GM19328 (cell line): Measurements from ENCODE around the gene ATP6V0A4.
A peak's percentile ranks its signal among the peaks of the same experiment; 100 is the strongest.
"Not testable (repeated sequence)": the region's sequence is repeated elsewhere in the genome, so short reads cannot be mapped to it uniquely, and the experiment has no call there.

Source experiments
- ATAC-seq: cut with Tn5 transposase; IDR thresholded peaks from one replicate; pipeline ENCODE4 v1.9.1; 2021; ENCODE audit warnings: mild to moderate bottlenecking, moderate library complexity; ENCODE audit not compliant: unreplicated experiment

Gene ATP6V0A4

DNA sequence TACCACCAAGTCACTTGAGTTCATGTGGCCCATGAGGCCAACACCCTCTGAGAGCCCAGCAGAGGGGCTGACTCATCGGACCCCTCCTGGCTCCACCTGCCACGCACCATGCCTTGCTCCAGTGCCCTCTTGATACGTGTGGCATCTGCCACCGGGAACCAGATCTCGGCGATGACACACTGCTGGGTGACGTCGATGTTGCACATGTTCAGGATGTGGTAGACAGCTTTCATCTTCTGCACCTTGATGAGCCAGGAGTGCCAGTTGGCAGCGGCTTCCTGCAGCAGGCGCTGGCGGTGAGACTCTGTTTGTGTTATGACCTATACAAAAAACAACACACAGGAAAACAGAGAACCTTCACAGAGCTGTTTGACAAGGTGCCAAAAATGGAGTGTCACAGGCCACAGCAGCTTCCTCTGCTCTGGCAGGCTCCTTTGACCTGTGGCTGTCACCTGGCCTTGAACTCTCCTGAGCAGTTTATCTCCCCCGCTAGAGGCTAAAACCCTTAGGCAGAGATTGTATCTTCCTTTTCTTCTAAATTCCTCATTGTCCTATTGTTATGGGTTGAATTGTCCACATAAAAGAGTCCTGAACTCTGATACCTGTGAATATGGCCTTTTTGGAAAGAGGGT is 45.4 kb downstream of the ATP6V0A4 start:
- no peak for ATAC-seq

DNA sequence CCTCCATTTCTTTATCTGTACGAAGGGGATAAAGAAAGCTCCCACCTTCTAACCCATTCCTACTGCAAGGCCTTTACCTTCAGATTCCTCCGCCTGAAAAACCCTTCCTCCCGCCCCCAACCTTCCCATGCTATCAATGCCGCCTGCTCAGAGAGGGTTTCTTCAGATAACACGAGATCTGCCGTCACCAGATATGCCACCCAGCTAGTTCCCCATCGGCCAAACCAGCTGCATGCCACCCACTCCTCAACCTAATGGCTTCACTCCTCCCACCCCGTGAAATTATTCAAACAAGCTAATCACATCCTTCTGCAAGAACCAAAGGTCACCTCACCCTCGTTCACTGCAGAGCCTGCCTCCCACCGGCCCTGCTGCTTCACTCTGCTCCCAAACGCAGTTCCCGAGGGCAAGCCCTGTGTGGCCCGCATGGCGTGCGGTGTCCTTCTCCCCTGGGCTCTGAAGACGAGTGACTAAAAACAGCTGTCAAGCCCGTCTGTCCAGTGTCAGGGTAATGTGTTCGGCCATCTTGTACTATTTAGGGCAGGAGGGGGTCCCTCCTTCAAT is 47.0 kb downstream of the ATP6V0A4 start:
- ATAC-seq = no peak

DNA sequence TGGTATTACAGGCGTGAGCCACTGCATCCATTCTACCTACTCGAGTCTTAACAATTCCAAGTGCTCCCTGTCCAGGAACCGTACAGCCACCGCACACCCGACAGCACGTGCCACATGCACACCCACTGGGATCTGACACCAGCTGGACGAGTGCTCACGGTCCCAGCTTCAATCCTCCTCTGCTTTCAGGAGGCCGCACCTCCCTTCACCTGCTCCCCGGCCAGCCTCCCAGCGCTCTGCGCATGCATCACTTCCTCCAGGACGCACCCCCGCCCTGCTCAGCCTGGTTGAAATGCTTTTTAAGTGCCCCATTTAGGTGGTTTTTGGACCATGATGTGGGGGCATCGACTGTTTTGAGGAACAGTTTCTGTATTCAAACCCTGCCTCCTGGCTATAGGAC is 47.5 kb downstream of the ATP6V0A4 start:
- no peak for ATAC-seq

DNA sequence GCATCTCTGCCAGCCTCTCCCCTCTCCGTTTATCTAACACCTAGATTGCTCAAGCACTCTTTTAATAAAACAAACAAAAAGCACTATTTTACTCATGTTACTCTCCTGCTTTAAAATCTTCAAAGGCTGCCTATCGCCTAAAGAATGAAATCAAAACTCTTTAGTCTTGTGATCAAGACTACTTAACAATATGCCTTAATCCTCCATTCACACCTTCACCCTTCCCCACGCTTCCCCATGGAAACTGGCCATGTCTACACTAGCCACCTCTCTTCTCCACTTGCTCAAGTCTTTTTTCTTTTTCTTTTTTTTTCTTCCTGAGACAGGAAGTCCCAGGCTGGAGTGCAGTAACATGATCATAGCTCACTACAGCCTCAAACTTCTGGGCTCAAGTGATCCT is 48.0 kb downstream of the ATP6V0A4 start:
- no peak for ATAC-seq

DNA sequence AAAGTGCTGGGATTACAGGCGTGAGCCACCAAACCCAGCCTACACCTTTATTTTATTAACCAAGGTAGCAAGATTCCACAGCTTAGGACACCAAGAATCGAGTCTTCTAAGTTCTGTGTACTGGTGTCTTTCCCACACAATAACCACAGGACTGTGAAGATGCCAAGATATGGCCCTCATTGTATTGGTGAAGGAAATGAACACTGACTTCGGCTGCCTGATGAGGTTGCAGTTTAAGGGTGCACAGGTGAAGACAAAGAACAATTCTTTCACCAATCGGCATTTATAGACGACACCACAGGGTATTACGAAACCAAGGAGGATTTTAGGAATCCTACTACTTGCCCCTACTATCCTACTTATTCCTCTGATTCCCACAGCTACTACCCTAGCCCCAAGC is 49.3 kb downstream of the ATP6V0A4 start:
- no peak for ATAC-seq

DNA sequence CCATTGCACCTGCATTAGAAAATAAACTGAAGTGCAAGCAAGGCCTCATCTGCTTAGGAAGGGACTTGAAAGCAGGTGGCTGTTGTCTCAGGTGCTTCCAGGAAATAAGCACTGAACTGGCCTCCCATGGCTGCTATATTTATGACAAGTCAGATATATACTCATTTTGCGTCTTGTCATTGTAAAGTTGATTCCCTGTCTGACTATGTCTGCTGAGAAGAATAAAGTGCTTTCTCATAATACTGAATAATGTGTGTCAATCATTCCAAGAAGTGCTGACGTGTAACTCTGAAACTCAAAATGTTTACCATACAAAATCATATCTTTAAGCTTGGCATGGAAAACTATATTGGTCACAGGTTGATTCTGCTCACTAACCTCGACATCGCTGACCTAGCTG is 51.9 kb downstream of the ATP6V0A4 start:
- ATAC-seq = no peak

DNA sequence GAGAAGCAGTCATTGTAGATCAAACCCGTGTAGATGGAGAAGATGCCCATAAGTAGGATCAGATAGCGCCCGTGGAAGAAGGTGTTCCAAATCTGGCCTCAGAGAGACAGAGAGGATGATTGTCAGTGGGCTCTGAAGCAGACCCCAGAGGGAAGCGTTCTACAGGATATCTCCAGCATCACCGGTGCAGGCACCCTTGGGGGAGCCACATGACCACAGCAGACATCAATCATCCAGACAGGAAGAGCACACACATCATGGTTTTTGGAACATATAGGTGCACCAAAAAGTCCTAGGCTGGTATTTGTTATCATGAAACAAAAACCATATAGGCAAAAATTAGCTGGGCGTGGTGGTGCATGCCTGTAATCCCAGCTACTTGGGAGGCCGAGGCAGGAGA is 52.8 kb downstream of the ATP6V0A4 start:
- no peak for ATAC-seq

DNA sequence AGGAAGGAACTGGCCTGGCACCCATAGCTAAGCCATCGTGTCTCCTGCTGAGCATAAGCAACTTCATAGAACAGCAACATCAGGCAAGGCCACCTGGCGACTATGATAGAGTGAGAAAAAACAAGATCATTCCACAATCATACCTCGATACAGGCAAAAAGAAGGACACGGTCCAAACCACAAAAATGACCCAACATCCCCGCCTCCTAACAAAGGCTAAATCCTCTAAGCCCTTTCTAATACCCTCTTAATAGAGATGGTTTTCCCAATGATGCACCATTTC is 56.6 kb downstream of the ATP6V0A4 start:
- no peak for ATAC-seq

DNA sequence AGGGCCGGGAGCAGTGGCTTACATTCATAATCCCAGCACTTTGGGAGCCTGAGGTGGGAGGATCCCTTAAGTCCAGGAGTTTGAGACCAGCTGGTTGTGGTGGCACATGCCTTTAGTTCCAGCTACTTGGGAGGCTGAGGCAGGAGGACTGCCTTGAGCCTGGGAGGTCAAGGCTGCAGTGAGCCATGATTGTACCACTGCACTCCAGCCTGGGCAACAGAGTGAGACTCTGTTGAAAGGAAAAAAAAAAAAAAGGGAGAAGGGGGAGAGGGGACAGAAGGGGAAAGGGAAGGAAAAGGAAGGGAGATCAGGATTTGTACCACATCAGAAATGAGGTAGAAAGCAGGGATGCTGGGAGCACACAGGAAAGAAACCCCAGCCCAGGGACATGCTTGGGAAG is 58.1 kb downstream of the ATP6V0A4 start:
- ATAC-seq = no peak

DNA sequence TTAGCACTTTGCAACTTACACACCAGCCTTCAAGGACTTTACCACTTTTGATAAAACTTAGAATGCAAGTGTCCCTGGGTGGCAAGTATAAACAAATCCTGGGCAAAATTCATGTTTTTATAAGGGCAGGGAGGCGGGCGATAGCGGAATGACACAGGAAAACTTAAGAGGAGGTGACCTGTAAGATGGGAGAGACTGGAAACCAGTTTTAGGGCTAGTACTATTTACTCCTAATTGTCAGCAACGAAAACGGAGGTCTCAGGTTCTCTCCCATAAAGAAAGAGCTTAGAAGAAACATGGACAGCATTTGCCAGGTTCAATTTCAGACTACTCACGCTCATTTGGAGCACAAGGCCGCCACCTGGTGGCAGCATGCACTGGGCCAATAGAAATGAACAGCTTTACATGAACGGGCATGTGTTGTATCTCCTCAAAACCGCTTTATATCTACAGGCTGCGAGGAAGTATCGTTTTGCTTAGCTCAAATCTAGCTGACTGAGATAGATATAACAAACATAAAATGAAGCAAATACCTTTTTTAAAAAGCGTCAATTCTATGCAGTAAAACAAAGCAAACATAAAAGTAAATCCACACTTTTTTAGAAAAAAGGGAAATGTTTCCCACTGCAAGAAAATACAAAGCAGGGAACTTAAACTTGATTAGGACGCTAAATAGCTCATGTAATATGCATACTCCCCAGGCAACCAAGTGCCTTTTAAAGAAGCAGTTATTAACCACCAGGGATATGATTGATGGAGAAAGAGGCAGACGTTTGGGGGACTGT is 59.3 kb downstream of the ATP6V0A4 start:
- ATAC-seq = peak; percentile 89

DNA sequence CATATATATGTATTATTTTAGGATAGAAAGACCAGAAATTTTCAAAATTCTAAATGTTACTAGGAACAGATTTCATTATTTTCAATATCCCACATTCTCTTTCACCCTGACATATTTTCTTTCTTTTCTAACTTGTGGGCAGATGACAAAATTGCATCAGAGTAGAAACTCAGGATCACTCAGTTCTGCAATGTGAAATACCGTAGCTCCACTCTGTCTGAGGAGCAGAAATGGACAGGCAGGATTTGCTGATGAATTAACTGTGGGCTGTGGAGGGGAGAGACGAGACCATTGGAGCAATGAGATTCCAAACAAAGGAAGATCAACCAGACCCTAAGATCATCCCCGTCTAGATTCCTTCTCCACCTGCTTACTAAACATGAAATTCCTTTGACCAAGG is 59.9 kb downstream of the ATP6V0A4 start:
- ATAC-seq = no peak

DNA sequence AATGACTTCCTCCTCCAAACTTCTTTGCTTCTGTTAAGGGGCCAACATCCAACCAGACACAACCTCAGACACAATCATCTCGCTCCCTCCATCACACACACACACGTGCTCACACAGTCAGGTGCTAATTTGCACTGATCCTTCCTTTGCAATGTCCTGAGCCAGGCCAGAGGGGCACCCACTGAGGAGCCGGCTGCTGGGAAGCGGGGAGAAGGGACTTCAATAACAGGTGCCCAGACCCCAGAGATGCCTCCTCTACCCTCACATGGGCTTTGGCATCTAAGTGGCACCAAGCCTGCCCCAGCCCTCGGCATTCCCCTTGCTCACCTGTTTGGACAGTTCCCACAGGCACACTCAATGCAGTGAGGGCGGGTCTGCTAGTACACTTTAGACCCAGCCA is 62.6 kb downstream of the ATP6V0A4 start:
- ATAC-seq = no peak

DNA sequence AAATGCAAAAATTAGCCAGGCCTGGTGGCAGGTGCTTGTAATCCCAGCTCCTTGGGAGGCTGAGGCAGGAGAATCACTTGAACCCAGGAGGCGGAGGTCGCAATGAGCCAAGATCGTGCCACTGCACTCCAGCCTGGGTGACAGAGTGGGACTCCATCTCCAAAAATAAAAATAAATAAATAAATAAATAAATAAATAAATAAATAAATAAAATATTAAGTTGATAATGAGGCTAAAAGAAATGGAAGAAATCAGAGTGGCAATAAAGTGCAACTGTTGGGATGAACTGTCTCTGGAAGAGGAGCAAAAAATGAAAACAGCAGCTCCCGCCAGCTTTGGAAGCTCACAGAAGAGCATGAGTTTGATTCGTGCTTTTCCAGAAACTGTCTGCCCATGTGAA is 66.3 kb downstream of the ATP6V0A4 start:
- ATAC-seq = not testable (repeated sequence)

DNA sequence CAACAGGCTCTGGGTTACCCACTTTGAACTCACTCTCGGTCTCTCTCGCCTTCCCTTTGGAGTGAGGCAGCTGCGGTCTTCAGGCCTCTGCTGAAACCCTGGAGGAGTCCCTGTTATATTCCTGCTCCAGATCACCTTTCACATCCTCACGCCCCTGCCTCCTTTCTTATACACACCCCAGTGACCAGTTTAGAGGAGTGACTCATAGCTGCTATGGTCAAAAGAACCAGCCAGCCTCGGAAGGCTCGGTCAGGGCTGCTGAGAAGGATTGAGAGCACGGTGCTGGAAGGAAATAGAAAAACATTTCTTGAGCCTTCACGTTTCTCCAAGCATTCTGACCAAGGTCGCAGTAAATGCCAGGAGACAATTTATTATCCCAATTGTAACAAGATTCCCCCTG is 68.6 kb downstream of the ATP6V0A4 start:
- no peak for ATAC-seq

DNA sequence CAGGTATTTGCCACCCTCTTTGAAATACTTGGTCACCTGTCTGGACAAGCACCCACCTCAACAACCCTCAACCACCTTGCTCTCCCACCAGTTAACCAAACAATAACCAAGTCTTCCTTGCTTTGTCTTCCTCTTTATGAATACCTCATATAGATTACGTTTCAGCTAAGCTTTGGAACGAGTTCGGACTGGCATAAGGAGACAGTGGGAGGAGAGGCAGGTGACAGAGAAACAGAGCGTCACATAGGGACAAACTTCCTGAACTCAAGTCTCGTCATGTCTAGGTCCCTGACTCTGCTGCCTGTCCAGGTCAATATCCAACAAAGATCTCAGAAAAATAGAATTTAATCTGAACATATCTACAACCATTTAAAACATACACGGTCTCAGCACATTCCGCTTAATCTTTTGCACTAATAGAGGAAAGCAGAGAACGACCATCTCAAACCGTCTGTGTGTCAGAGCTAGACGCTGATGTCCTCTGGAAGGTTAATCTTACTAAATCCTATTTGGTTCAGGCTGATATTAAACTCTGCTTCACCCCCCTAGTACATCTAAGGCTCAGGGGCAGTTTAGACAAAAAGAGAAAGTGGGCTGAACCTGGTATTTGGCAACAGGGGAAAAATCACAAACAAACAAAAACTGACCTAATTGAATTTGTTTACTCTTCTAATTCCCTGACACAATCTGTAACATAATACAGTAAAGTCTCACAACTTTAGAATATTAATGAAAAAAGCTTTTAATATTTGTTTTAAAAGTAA is 70.5 kb downstream of the ATP6V0A4 start:
- ATAC-seq = no peak

DNA sequence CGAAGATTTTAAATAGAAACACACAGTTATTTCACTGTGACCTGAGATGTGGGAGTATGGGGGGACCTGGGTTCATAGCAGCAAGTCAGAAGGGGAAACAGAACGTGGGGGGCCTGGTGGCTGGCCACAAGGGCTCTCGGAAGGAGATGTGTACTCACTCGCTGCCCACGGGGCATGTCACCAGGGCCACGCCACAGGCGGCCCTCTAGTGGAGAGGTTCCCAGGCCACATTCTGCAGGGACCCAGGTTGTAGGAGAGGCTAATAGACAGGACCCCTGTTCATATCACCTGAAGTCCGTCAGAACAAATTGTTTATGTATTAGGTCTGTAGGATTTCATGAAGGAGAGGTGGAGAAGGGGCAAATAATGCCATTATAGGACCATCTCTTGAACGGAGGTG is 71.7 kb downstream of the ATP6V0A4 start:
- ATAC-seq = no peak

DNA sequence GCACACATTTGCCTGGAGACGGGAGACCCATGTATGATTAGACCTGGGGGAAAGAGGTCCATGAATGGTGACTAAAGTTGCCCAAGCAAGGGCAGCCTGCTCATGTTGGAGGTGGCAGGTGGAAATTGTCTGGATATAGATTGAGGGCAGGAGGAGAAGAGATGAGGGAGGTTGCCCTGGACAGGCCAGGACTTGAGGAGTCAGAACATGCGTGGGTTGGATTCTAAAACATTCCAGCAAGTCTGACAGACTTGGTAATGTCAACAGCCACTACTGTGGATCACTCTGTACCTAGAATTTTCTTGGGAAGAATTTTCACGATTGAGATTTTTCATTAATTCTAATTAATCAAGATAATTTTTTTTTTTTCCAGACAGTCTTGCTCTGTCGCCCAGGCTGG is 77.7 kb downstream of the ATP6V0A4 start:
- no peak for ATAC-seq

DNA sequence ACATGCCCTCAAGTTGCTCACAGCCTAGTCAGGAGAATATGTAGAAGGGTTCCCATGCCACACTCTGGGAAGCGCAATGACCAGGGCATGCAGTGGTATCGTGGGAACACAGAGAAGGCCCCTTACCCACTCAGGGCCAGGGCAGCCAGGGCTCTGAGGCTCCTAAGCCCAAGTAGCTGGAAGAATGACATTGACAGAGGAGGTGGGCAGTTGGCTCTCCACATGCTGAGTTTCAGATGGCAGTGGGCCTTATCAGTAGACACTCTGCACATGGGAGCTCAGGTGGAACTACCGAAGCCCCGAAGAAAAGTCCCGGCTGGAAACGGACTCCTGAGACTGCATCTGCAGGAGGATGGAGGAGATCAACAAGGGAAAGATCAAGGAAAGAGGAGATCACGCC is 81.1 kb downstream of the ATP6V0A4 start:
- no peak for ATAC-seq

DNA sequence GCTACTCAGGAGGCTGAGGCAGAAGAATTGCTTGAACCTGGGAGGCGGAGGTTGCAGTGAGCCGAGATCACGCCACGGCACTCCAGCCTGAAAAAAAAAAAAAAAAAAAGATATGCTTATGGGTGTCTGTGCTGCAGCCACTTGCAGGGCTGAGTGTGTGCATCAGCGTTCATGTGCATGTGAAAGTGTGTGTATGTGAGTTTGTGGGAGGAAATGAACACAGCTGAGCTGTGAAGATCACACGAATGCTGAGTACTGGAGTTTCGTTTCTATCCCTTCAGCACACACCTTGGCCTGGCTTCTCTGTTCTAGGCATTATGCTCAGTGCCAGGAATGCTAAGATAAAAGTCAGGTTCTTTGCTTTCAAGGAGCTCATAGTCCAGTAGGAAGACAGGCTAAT is 84.8 kb downstream of the ATP6V0A4 start:
- no peak for ATAC-seq

DNA sequence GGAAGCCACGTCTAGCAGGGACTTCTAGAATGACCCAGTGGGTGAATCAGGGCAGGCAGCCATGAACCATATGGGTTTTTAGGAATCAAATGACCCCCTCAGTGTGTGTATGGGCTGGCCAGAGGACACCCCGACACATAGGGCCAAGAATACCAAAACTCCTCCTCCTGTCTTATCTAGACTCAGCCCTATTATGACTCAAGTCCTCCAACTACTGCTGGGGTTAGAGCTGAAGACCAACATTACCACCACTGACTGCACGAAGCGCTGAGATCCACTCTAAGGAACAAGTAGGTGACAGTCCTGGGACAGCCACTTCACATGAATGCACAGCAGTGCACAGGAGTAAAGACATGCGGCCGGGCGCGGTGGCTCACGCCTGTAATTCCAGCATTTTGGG is 85.3 kb downstream of the ATP6V0A4 start:
- ATAC-seq = no peak

DNA sequence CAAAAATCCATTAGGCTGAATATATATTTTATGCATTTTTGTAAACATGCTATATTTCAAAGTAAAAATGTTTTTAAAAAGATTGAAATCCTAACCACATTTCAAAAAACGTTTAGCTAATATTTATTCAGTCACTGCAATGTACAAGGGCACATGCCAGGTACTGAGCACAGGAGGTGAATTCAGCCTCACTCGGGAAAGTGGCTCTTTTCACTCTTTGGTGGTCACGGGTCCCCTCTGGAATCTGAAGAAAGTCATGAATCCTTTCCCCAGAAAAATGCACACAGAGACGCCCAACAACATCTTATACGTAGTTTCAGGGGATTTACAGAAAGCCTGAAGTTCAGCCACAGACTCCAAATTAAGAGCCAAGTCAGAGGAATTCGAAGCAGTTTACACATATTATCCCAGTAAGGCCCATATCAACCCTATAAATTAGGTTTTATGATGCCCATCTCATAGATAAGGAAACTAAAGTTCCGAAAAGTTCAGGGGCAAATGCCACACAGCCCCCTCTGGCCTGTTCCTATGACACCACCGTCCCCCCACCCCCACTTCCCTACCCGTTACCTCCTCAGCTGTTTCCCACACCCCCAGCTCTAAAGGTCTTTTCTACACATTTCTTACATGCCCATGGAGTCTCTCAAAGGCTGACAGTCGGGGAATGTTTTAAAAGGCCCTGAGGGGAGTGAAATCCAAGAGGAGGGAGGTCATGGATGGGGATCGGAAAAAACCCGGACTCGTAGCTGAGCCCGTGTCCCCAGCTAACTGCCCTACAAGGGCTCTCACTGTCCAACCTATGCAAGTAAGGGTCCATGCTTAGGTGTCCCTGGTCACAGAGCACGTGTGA is 87.2 kb downstream of the ATP6V0A4 start:
- ATAC-seq = no peak
